Suprapubic skin (tissue), 4 donors: ENCODE measurements around the gene COX4I1. TPM values are rescaled to one million over a fixed set of nuclear protein-coding genes. Genes with fewer than 3 reads are reported as not detected.
A peak's percentile ranks its signal among the peaks of the same experiment; 100 is the strongest.

Experiments used
- DNase-seq, 2 donors: peaks; one replicate each; pipeline ENCODE4 v3.0.0-alpha.2; 2019; ENCODE audit warnings: low spot score in 2 of 2
- H3K27ac ChIP-seq: fragments of 200-600 bp; sonication (generic); one replicate; pipeline ENCODE4 v1.5.1; 2019
- H3K27me3 ChIP-seq: fragments of 200-600 bp; sonication (generic); one replicate; pipeline ENCODE4 v1.5.1; 2019
- H3K36me3 ChIP-seq: fragments of 200-600 bp; sonication (generic); one replicate; pipeline ENCODE4 v1.5.1; 2019
- H3K4me1 ChIP-seq: fragments of 200-600 bp; sonication (generic); one replicate; pipeline ENCODE4 v1.5.1; 2019
- H3K4me3 ChIP-seq: fragments of 200-600 bp; sonication (generic); one replicate; pipeline ENCODE4 v1.5.1; 2019; ENCODE audit warnings: mild to moderate bottlenecking
- H3K9me3 ChIP-seq: fragments of 200-600 bp; sonication (generic); one replicate; pipeline ENCODE4 v1.5.1; 2019
- CTCF ChIP-seq, 2 donors: fragments of 200-600 bp in 1 of 2; fragments of 450-650 bp in 1 of 2; sonication (generic) in 1 of 2; IDR thresholded peaks; one replicate each; pipeline ENCODE4 v1.5.1; 2016 to 2019; ENCODE audit warnings: antibody characterized with exemption in 2 of 2, mild to moderate bottlenecking in 1 of 2, moderate library complexity in 1 of 2
- EP300 ChIP-seq: sonication (generic); formaldehyde crosslinking; IDR thresholded peaks from one replicate; pipeline ENCODE4 v1.6.1; 2017; ENCODE audit warnings: antibody characterized with exemption
- POLR2A ChIP-seq, 2 donors: fragments of 450-650 bp; IDR thresholded peaks; one replicate each; pipeline ENCODE4 v1.6.1; 2017; ENCODE audit warnings: antibody characterized with exemption in 2 of 2, mild to moderate bottlenecking in 2 of 2, moderate library complexity in 2 of 2
- POLR2AphosphoS5 ChIP-seq, 3 donors: sonication (generic); formaldehyde crosslinking; IDR thresholded peaks; one replicate each; pipeline ENCODE4 v1.6.1; 2017; ENCODE audit warnings: antibody characterized with exemption in 3 of 3
- WGBS: methylation state at CpG from one replicate; pipeline ENCODE4 v1.1.5; 2018; 5-methylcytosine and 5-hydroxymethylcytosine counted together
- total RNA-seq, 4 donors: library from RNA; depleted of rRNA; stranded (reverse); fragments of >200 nt; gene quantifications; one replicate each; pipeline ENCODE4 v1.1.0, GENCODE V29; 2016

The COX4I1 gene
- 100 to 1,000 TPM; 369 to 505 (median 459) TPM for total RNA-seq

GRCh38 chr16:85799497-85800320 is at the start of gene COX4I1, which contains the start of gene EMC8:
Gene COX4I1 (plus strand): TSS chr16:85799695. CDS start chr16:85801206, 1,511 bp downstream.
Gene EMC8 (minus strand): TSS chr16:85799544. CDS start chr16:85799295, 249 bp downstream.
- no peak for TF ChIP-seq EP300
- TF ChIP-seq POLR2AphosphoS5 (IDR thresholded peaks at IDR 0.05) = peak; percentile 4 to 80 (median 48)
- peak in 1 of 2 donors; percentile 72 for TF ChIP-seq POLR2A (IDR thresholded peaks at IDR 0.05)
- Histone ChIP-seq H3K27me3 (no peaks in the 10 kb centered on the region), H3K27ac (peak within 1 kb of the TSS; percentile 93), H3K36me3 (peaks cover 52% of the 10 kb centered on the region), H3K4me3 (peak within 1 kb of the TSS; percentile 100), H3K9me3 (no peaks in the 10 kb centered on the region), H3K4me1 (peaks cover 25% of the 10 kb centered on the region)
- 0% methylated on average over 13 of the region's 87 CpGs for WGBS
- peak; percentile 95 to 96 for DNase-seq

GRCh38 chr16:85749771-85750145 is 49.7 kb upstream of the COX4I1 start:
- no peak overlapping the region for H3K27ac ChIP-seq
- no peaks in the 10 kb centered on the region for H3K27me3 ChIP-seq
- no peaks in the 10 kb centered on the region for H3K9me3 ChIP-seq
- H3K4me3 ChIP-seq = peak overlapping the region; percentile 68
- DNase-seq = no peak
- no peak for TF ChIP-seq POLR2AphosphoS5 (IDR thresholded peaks at IDR 0.05)
- no peak for TF ChIP-seq EP300
- no peak for TF ChIP-seq CTCF (IDR thresholded peaks at IDR 0.05)
- no peak for TF ChIP-seq POLR2A (IDR thresholded peaks at IDR 0.05)
- H3K36me3 ChIP-seq = no peaks in the 10 kb centered on the region
- WGBS = 40% methylated on average over 7 of the region's 14 CpGs
- H3K4me1 ChIP-seq = peaks cover 66% of the 10 kb centered on the region

GRCh38 chr16:85750146-85750826 is 49.2 kb upstream of the COX4I1 start:
- TF ChIP-seq POLR2AphosphoS5 (IDR thresholded peaks at IDR 0.05) (no peak), EP300 (no peak), POLR2A (IDR thresholded peaks at IDR 0.05) (no peak), CTCF (IDR thresholded peaks at IDR 0.05) (no peak)
- under 1% methylated on average over 29 of the region's 51 CpGs for WGBS
- Histone ChIP-seq H3K36me3 (no peaks in the 10 kb centered on the region), H3K4me3 (peak overlapping the region; percentile 68), H3K9me3 (no peaks in the 10 kb centered on the region), H3K27ac (peak overlapping the region; percentile 14), H3K27me3 (no peaks in the 10 kb centered on the region), H3K4me1 (peaks cover 67% of the 10 kb centered on the region)
- no peak for DNase-seq

- Histone ChIP-seq H3K4me3 (peak within 1 kb of the TSS; percentile 68), H3K9me3 (no peaks in the 10 kb centered on the region), H3K4me1 (peaks cover 59% of the 10 kb centered on the region), H3K27me3 (no peaks in the 10 kb centered on the region), H3K27ac (peak within 1 kb of the TSS; percentile 14), H3K36me3 (no peaks in the 10 kb centered on the region)
- TF ChIP-seq POLR2A (IDR thresholded peaks at IDR 0.05) = no peak
- TF ChIP-seq EP300 = no peak
- no peak for TF ChIP-seq CTCF (IDR thresholded peaks at IDR 0.05)
- no peak for TF ChIP-seq POLR2AphosphoS5 (IDR thresholded peaks at IDR 0.05)
- no peak for DNase-seq
- WGBS = 0% methylated on average over 12 of the region's 96 CpGs
These were observed 48.4 kb upstream of the COX4I1 start, which contains the start of gene C16orf74 for GRCh38 chr16:85750827-85751697. Gene C16orf74 (minus strand): TSS chr16:85751096. CDS start chr16:85735217, 15,879 bp downstream.
